GM12878 (cell line): ENCODE measurements around the gene CLDN12. TPM values are rescaled to one million over a fixed set of nuclear protein-coding genes. Genes with fewer than 3 reads are reported as not detected.

ENCODE experiments used
- ATAC-seq: fragments of 200-7000 bp; cut with Tn5 transposase; 3 replicates; pipeline ENCODE4 v1.9.1; 2020; ENCODE audit warnings: mild to moderate bottlenecking, moderate library complexity
- BruUV-seq: library from RNA; stranded (reverse); fragments of 400-500 nt; replicated peaks from 2 replicates; lab custom pipeline; 2021; lab: Mats Ljungman, UMichigan
- CTCF ChIA-PET: fragments of 300-600 bp; sonication (Branson Sonifier 250); formaldehyde crosslinking; extraction: SDS; loops from one replicate; lab custom pipeline; 2021; ENCODE audit warnings: inconsistent platforms; lab: Yijun Ruan, JAX
- POLR2A ChIA-PET: fragments of 350-600 bp; formaldehyde crosslinking; extraction: SDS; loops from one replicate; lab custom pipeline; 2021; ENCODE audit warnings: inconsistent platforms; lab: Charles Lee
- RAD21 ChIA-PET: fragments of 300-600 bp; sonication (Branson Sonifier 250); formaldehyde crosslinking; loops from one replicate; lab custom pipeline; 2023; ENCODE audit warnings: antibody characterized with exemption; ENCODE audit not compliant: unreplicated experiment; lab: Charles Lee
- SMC1A ChIA-PET: fragments of 300-600 bp; sonication (Branson Sonifier 250); formaldehyde crosslinking; loops from one replicate; lab custom pipeline; 2023; ENCODE audit not compliant: unreplicated experiment, uncharacterized antibody; lab: Charles Lee
- DNase-seq: peaks from one replicate; pipeline ENCODE4 v3.0.0-alpha.2; 2011; ENCODE audit warnings: low read depth, low spot score
- FAIRE-seq: peaks from 3 replicates; lab custom pipeline; 2011; peaks lifted over from hg19 to GRCh38; lab: Jason Lieb, UNC
- H2AFZ ChIP-seq: 2 replicates; pipeline ENCODE4 v1.6.0; 2011; ENCODE audit warnings: low read depth, low read length, control low read depth; ENCODE audit not compliant: control insufficient read depth
- H3K27ac ChIP-seq: 2 replicates; pipeline ENCODE4 v1.5.1; 2011; ENCODE audit warnings: control low read depth; ENCODE audit not compliant: control insufficient read depth, insufficient read depth
- H3K27me3 ChIP-seq, 2 experiments: replicated peaks in 1 of 2; 2 replicates each; pipeline versions ENCODE4 v1.6.0 to v1.6.1; 2011; ENCODE audit warnings: low read length in 1 of 2; ENCODE audit not compliant: control insufficient read depth in 2 of 2, insufficient read depth in 2 of 2
- H3K36me3 ChIP-seq, 2 experiments: 2 replicates each; pipeline ENCODE4 v1.5.1; 2011; ENCODE audit warnings: low read length in 1 of 2; ENCODE audit not compliant: control insufficient read depth in 2 of 2, insufficient read depth in 2 of 2
- H3K4me1 ChIP-seq: 2 replicates; pipeline ENCODE4 v1.6.1; 2011; ENCODE audit warnings: mild to moderate bottlenecking, low read length, moderate library complexity, mixed read lengths; ENCODE audit not compliant: control insufficient read depth, insufficient read depth
- H3K4me2 ChIP-seq: 2 replicates; pipeline ENCODE4 v1.6.0; 2011; ENCODE audit warnings: control low read depth; ENCODE audit not compliant: control insufficient read depth, insufficient read depth
- H3K4me3 ChIP-seq: fragments of 200-600 bp; sonication (generic); 2 replicates; pipeline ENCODE4 v1.5.1; 2016
- H3K79me2 ChIP-seq: 2 replicates; pipeline ENCODE4 v1.6.0; 2011; ENCODE audit warnings: low read length; ENCODE audit not compliant: control insufficient read depth, insufficient read depth
- H3K9ac ChIP-seq: 2 replicates; pipeline ENCODE4 v1.8.0; 2011; ENCODE audit warnings: low read length, control low read depth, mixed read lengths; ENCODE audit not compliant: control insufficient read depth, insufficient read depth
- H3K9me3 ChIP-seq: replicated peaks from 3 replicates; pipeline ENCODE4 v1.5.1; 2011; ENCODE audit warnings: mild to moderate bottlenecking, low read length; ENCODE audit not compliant: control insufficient read depth, insufficient read depth
- H4K20me1 ChIP-seq: 2 replicates; pipeline ENCODE4 v1.6.0; 2011; ENCODE audit not compliant: control insufficient read depth, insufficient read depth
- BCL11A ChIP-seq: IDR thresholded peaks from 2 replicates; pipeline ENCODE4 v1.6.1; 2011; ENCODE audit warnings: low read depth, low read length
- BRCA1 ChIP-seq: IDR thresholded peaks from 2 replicates; pipeline ENCODE4 v1.6.1; 2011; ENCODE audit warnings: low read depth, low read length, improper control_type of control experiment
- CHD4 ChIP-seq: fragments of 200-600 bp; sonication (generic); IDR thresholded peaks from 2 replicates; pipeline ENCODE4 v1.6.1; 2016; ENCODE audit warnings: mild to moderate bottlenecking
- EP300 ChIP-seq, 2 experiments: fragments of 150-350 bp in 1 of 2; IDR thresholded peaks; 2 replicates each; pipeline ENCODE4 v1.6.1; 2011 to 2012; ENCODE audit warnings: low read depth in 2 of 2, low read length in 2 of 2, borderline replicate concordance in 1 of 2, improper control_type of control experiment in 1 of 2, inconsistent platforms in 1 of 2; ENCODE audit not compliant: control insufficient read depth in 1 of 2
- GABPA ChIP-seq: IDR thresholded peaks from 2 replicates; pipeline ENCODE4 v1.6.1; 2014; ENCODE audit warnings: antibody characterized with exemption, low read depth, mild to moderate bottlenecking, inconsistent platforms
- KDM1A ChIP-seq: fragments of 200-600 bp; sonication (generic); IDR thresholded peaks from 2 replicates; pipeline ENCODE4 v1.6.1; 2016; ENCODE audit warnings: borderline replicate concordance
- NFYB ChIP-seq: IDR thresholded peaks from 2 replicates; pipeline ENCODE4 v1.6.1; 2011; ENCODE audit warnings: low read depth, mild to moderate bottlenecking, low read length, improper control_type of control experiment, moderate library complexity; ENCODE audit not compliant: insufficient read depth
- PML ChIP-seq: IDR thresholded peaks from 2 replicates; pipeline ENCODE4 v1.6.1; 2012; ENCODE audit warnings: low read length, inconsistent platforms
- RBBP5 ChIP-seq: fragments of 200-600 bp; sonication (generic); conservative IDR thresholded peaks from 2 replicates; pipeline ENCODE4 v1.6.1; 2016
- RUNX3 ChIP-seq: IDR thresholded peaks from 2 replicates; pipeline ENCODE4 v1.6.1; 2012; ENCODE audit warnings: low read length, inconsistent platforms
- SMAD1 ChIP-seq: fragments of 450-650 bp; IDR thresholded peaks from 2 replicates; pipeline ENCODE4 v1.6.1; 2018; ENCODE audit warnings: mild to moderate bottlenecking, low read depth; ENCODE audit not compliant: partially characterized antibody
- STAT3 ChIP-seq: IDR thresholded peaks from 2 replicates; pipeline ENCODE4 v1.6.1; 2011; ENCODE audit warnings: low read depth, low read length, improper control_type of control experiment
- WGBS: methylation state at CpG from one replicate; pipeline ENCODE4 v1.1.6; 2016; ENCODE audit warnings: low lambda C conversion rate; ENCODE audit not compliant: insufficient replicate concordance, insufficient coverage; ENCODE audit errors: missing lambda C conversion rate; 5-methylcytosine and 5-hydroxymethylcytosine counted together
- in situ Hi-C: fragments of 300-500 bp; cut with MboI; formaldehyde crosslinking; loops from 9 replicates; pipeline ENCODE4 v1.14.3; 2018; ENCODE audit warnings: mixed read lengths
- intact Hi-C: fragments of 100-400 bp; cut with micrococcal nuclease; formaldehyde crosslinking; loops from one replicate; pipeline ENCODE4 v1.14.2; 2022; ENCODE audit not compliant: unreplicated experiment
- polyA plus RNA-seq, 11 experiments: library from polyadenylated mRNA; depleted of rRNA in 4 of 11; unstranded in 6 of 11; stranded (reverse) in 5 of 11; fragments of >200 nt; fragmentation: Nextera tagmentation in 4 of 11; fragmentation: Illumina TruSeq in 1 of 11; extraction: Ambion mirVana in 4 of 11; extraction: Trizol in 1 of 11; gene quantifications; 1 replicate in 1 of 11; 2 replicates in 10 of 11; pipeline versions ENCODE4 v1.2.1 to v1.2.3, GENCODE V29; 2011 to 2016; ENCODE audit warnings: inconsistent platforms in 2 of 11, missing spikeins in 2 of 11, low read depth in 1 of 11
- total RNA-seq, 4 experiments: library from RNA; depleted of rRNA in 3 of 4; stranded (reverse); fragments of >200 nt in 3 of 4; fragmentation: Illumina TruSeq in 1 of 4; extraction: Trizol in 1 of 4; gene quantifications; 2 replicates each; pipeline versions ENCODE4 v1.2.1 to v1.2.3, GENCODE V29; 2013 to 2021
- TF ChIP-seq, protein P1 (sequence below): fragments of 450-650 bp; formaldehyde crosslinking; IDR thresholded peaks from 2 replicates; pipeline ENCODE4 v1.5.0; 2022; ENCODE audit warnings: mild to moderate bottlenecking, missing genetic modification characterization

The CLDN12 gene
- total and polyA plus RNA-seq, 10 of the 15 experiments (the other 5 are each of a cell fraction or from before 2014, with no cell fraction given) = 3.1 to 41.1 (median 6.8) TPM

DNA sequence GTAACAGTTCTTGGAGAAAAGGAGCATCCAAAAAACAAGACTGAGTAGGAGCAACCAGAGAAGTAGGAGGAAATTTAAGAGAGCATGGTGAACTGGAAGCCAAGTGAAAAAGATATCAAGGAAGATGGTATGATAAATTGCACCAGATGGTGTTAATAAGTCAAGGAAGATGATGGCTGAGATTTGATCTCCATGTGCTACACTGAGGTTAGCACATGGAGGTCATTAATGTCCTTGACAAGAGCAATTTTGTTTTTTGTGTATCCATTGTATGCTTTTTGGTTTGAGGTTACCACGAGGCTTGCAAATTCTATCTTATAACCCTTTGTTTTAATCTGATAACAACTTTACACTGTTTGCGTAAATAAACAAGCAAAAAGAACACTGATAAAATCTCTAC, 54.8 kb downstream of the CLDN12 start:
- RAD21 ChIA-PET = no interaction called here
- CTCF ChIA-PET = interaction anchor here (0.6 kb wide), 1 partner anchor 577 kb away, joined by 3 read pairs; no protein-coding TSS in a partner anchor
- no peaks in the 10 kb centered on the region for H3K27me3 ChIP-seq
- H2AFZ ChIP-seq = no peak overlapping the region
- peaks cover 2% of the 10 kb centered on the region; the same call in 2 of the 3 replicates for H3K9me3 ChIP-seq
- SMC1A ChIA-PET = no interaction called here
- H3K27ac ChIP-seq = no peak overlapping the region
- POLR2A ChIA-PET = no interaction called here
- no peaks in the 10 kb centered on the region for H3K36me3 ChIP-seq
- DNase-seq (no peak), ATAC-seq (no peak), FAIRE-seq (no peak)
- TF ChIP-seq STAT3 = no peak
- TF ChIP-seq BRCA1 = no peak
- TF ChIP-seq PML = no peak
- TF ChIP-seq EP300 (IDR thresholded peaks at IDR 0.05; ENCODE audit: borderline replicate concordance in 1 of 2, control insufficient read depth in 1 of 2, low read depth in 2 of 2, low read length in 2 of 2) = no peak
- TF ChIP-seq RUNX3 = no peak
- no peak for TF ChIP-seq CHD4
- TF ChIP-seq KDM1A = no peak
- TF ChIP-seq, protein P1, sequence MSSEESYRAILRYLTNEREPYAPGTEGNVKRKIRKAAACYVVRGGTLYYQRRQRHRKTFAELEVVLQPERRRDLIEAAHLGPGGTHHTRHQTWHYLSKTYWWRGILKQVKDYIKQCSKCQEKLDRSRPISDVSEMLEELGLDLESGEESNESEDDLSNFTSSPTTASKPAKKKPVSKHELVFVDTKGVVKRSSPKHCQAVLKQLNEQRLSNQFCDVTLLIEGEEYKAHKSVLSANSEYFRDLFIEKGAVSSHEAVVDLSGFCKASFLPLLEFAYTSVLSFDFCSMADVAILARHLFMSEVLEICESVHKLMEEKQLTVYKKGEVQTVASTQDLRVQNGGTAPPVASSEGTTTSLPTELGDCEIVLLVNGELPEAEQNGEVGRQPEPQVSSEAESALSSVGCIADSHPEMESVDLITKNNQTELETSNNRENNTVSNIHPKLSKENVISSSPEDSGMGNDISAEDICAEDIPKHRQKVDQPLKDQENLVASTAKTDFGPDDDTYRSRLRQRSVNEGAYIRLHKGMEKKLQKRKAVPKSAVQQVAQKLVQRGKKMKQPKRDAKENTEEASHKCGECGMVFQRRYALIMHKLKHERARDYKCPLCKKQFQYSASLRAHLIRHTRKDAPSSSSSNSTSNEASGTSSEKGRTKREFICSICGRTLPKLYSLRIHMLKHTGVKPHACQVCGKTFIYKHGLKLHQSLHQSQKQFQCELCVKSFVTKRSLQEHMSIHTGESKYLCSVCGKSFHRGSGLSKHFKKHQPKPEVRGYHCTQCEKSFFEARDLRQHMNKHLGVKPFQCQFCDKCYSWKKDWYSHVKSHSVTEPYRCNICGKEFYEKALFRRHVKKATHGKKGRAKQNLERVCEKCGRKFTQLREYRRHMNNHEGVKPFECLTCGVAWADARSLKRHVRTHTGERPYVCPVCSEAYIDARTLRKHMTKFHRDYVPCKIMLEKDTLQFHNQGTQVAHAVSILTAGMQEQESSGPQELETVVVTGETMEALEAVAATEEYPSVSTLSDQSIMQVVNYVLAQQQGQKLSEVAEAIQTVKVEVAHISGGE (CRISPR knock-in tag) = no peak
- TF ChIP-seq BCL11A = no peak
- no peak for TF ChIP-seq NFYB
- no peak for TF ChIP-seq RBBP5
- no peak for TF ChIP-seq SMAD1
- no peak for TF ChIP-seq GABPA
- BruUV-seq = no TSS peak
- no peaks in the 10 kb centered on the region for H3K4me1 ChIP-seq
- H3K79me2 ChIP-seq = no peaks in the 10 kb centered on the region
- in situ Hi-C loops = loop anchor here (5.0 kb wide), 2 partner anchors 169 to 579 kb away; no protein-coding TSS in a partner anchor
- no peak overlapping the region for H3K4me2 ChIP-seq
- H3K9ac ChIP-seq = no peak overlapping the region
- H3K4me3 ChIP-seq = no peak overlapping the region
- intact Hi-C loops = loop anchor here (5.0 kb wide), 1 partner anchor 249 kb away; no protein-coding TSS in a partner anchor
- WGBS = 47% methylated on average over 2 of the region's 2 CpGs
- H4K20me1 ChIP-seq = no peaks in the 10 kb centered on the region
